Mucosa of rectum (tissue), 2 donors: ENCODE results near the gene PAK6.

Experiments
- H3K27ac ChIP-seq, 2 donors: one replicate each; pipeline ENCODE4 v1.7.0; 2013; ENCODE audit warnings: inconsistent platforms in 2 of 2, low read depth in 2 of 2, low read length in 2 of 2
- H3K27me3 ChIP-seq, 2 donors: one replicate each; pipeline ENCODE4 v1.7.0; 2013; ENCODE audit warnings: low read length in 2 of 2; ENCODE audit not compliant: control insufficient read depth in 2 of 2, insufficient read depth in 2 of 2
- H3K36me3 ChIP-seq, 2 donors: one replicate each; pipeline ENCODE4 v1.7.0; 2013; ENCODE audit warnings: low read length in 2 of 2; ENCODE audit not compliant: control insufficient read depth in 2 of 2, insufficient read depth in 2 of 2
- H3K4me1 ChIP-seq, 2 donors: one replicate each; pipeline ENCODE4 v1.7.0; 2013; ENCODE audit warnings: low read length in 2 of 2, mild to moderate bottlenecking in 1 of 2; ENCODE audit not compliant: control insufficient read depth in 2 of 2, insufficient read depth in 2 of 2
- H3K4me3 ChIP-seq, 2 donors: one replicate each; pipeline ENCODE4 v1.7.0; 2013; ENCODE audit warnings: low read length in 2 of 2
- H3K9ac ChIP-seq, 2 donors: one replicate each; pipeline ENCODE4 v1.7.0; 2013; ENCODE audit warnings: low read length in 2 of 2, low read depth in 1 of 2, mild to moderate bottlenecking in 1 of 2
- H3K9me3 ChIP-seq, 2 donors: one replicate each; pipeline ENCODE4 v1.7.0; 2013; ENCODE audit warnings: low read length in 2 of 2; ENCODE audit not compliant: control insufficient read depth in 2 of 2
- donor health status: healthy.
- donor health status: Normal muscosa, but diverticular disease.

The PAK6 gene

GRCh38 chr15:40241269-40242212 is 2.7 kb downstream of the PAK6 start:
- H3K4me3 ChIP-seq = no peak overlapping the region
- no peaks in the 10 kb centered on the region for H3K36me3 ChIP-seq
- no peak overlapping the region for H3K9ac ChIP-seq
- peaks cover 3 to 4% of the 10 kb centered on the region in 2 donors for H3K27me3 ChIP-seq
- H3K4me1 ChIP-seq = peaks cover 3 to 8% of the 10 kb centered on the region in 2 donors
- no peak overlapping the region for H3K27ac ChIP-seq
- H3K9me3 ChIP-seq = no peaks in the 10 kb centered on the region

- Histone ChIP-seq H3K4me3 (no peak overlapping the region), H3K27ac (no peak overlapping the region)
Observed at GRCh38 chr15:40242213-40242599, 3.3 kb downstream of the PAK6 start.

GRCh38 chr15:40242601-40243000 is 3.7 kb downstream of the PAK6 start:
- H3K9me3 ChIP-seq = no peaks in the 10 kb centered on the region
- peaks cover 3 to 4% of the 10 kb centered on the region in 2 donors for H3K27me3 ChIP-seq
- H3K4me1 ChIP-seq = peaks cover 3 to 8% of the 10 kb centered on the region in 2 donors
- H3K4me3 ChIP-seq = no peak overlapping the region
- no peak overlapping the region for H3K9ac ChIP-seq
- no peaks in the 10 kb centered on the region for H3K36me3 ChIP-seq
- no peak overlapping the region for H3K27ac ChIP-seq

More at GRCh38 chr15:40242213-40242599, 3.3 kb downstream of the PAK6 start:
- Histone ChIP-seq H3K4me1 (peaks cover 3 to 8% of the 10 kb centered on the region in 2 donors), H3K27me3 (peaks cover 3 to 4% of the 10 kb centered on the region in 2 donors), H3K36me3 (no peaks in the 10 kb centered on the region), H3K9me3 (no peaks in the 10 kb centered on the region), H3K9ac (no peak overlapping the region)

GRCh38 chr15:40243126-40243810 is 4.4 kb downstream of the PAK6 start:
- Histone ChIP-seq H3K4me1 (peaks cover 3 to 8% of the 10 kb centered on the region in 2 donors), H3K9me3 (no peaks in the 10 kb centered on the region)

GRCh38 chr15:40244961-40245523 is 6.2 kb downstream of the PAK6 start:
- Histone ChIP-seq H3K9me3 (no peaks in the 10 kb centered on the region), H3K9ac (no peak overlapping the region), H3K27ac (no peak overlapping the region), H3K36me3 (no peaks in the 10 kb centered on the region), H3K4me1 (no peaks in the 10 kb centered on the region), H3K27me3 (no peaks in the 10 kb centered on the region), H3K4me3 (no peak overlapping the region)

More at GRCh38 chr15:40243126-40243810, 4.4 kb downstream of the PAK6 start:
- H3K9ac ChIP-seq = no peak overlapping the region
- no peak overlapping the region for H3K4me3 ChIP-seq
- no peak overlapping the region for H3K27ac ChIP-seq
- H3K27me3 ChIP-seq = peaks cover 3% of the 10 kb centered on the region in 2 donors
- H3K36me3 ChIP-seq = no peaks in the 10 kb centered on the region

GRCh38 chr15:40245666-40246450 is 7.0 kb downstream of the PAK6 start:
- Histone ChIP-seq H3K9me3 (no peaks in the 10 kb centered on the region), H3K4me1 (no peaks in the 10 kb centered on the region), H3K4me3 (no peak overlapping the region), H3K27me3 (no peaks in the 10 kb centered on the region), H3K36me3 (no peaks in the 10 kb centered on the region), H3K9ac (no peak overlapping the region), H3K27ac (no peak overlapping the region)

GRCh38 chr15:40246496-40247280 is 7.8 kb downstream of the PAK6 start:
- Histone ChIP-seq H3K9ac (no peak overlapping the region), H3K27me3 (peaks cover 0 to 4% of the 10 kb centered on the region in 2 donors), H3K9me3 (no peaks in the 10 kb centered on the region), H3K36me3 (no peaks in the 10 kb centered on the region), H3K4me3 (no peak overlapping the region), H3K27ac (no peak overlapping the region), H3K4me1 (no peaks in the 10 kb centered on the region)

GRCh38 chr15:40247406-40247971 is 8.6 kb downstream of the PAK6 start:
- no peak overlapping the region for H3K4me3 ChIP-seq
- no peaks in the 10 kb centered on the region for H3K4me1 ChIP-seq
- H3K9ac ChIP-seq = no peak overlapping the region
- no peaks in the 10 kb centered on the region for H3K9me3 ChIP-seq
- H3K27me3 ChIP-seq = peaks cover 0 to 4% of the 10 kb centered on the region in 2 donors
- no peak overlapping the region for H3K27ac ChIP-seq
- no peaks in the 10 kb centered on the region for H3K36me3 ChIP-seq
